HEK293 (cell line): ENCODE data around the gene KCNJ14.

ENCODE experiments used
- CTCF ChIA-PET: fragments of 350-600 bp; formaldehyde crosslinking; extraction: SDS; loops from one replicate; lab custom pipeline; 2021; ENCODE audit warnings: antibody characterized with exemption; lab: Yijun Ruan, JAX
- POLR2A ChIA-PET: fragments of 300-600 bp; formaldehyde crosslinking; extraction: SDS; loops from one replicate; lab custom pipeline; 2020; ENCODE audit warnings: antibody characterized with exemption, inconsistent platforms; lab: Yijun Ruan, JAX
- H3K27ac ChIP-seq: fragments of 200-500 bp; sonication (Bioruptor generic); 2 replicates; pipeline ENCODE4 v1.5.1; 2014; ENCODE audit warnings: low read depth, low read length, control low read depth, inconsistent platforms; ENCODE audit errors: extremely low read depth
- H3K36me3 ChIP-seq, 2 experiments: fragments of 200-500 bp in 1 of 2; sonication (Bioruptor generic) in 1 of 2; 1 replicate in 1 of 2; 2 replicates in 1 of 2; pipeline ENCODE4 v1.5.1; 2014 to 2017; ENCODE audit warnings: inconsistent platforms in 2 of 2, low read length in 2 of 2; ENCODE audit not compliant: control insufficient read depth in 2 of 2, insufficient read depth in 1 of 2
- H3K4me1 ChIP-seq: fragments of 200-500 bp; sonication (Bioruptor generic); 2 replicates; pipeline ENCODE4 v1.5.1; 2014; ENCODE audit warnings: mild to moderate bottlenecking, low read length, inconsistent platforms; ENCODE audit not compliant: control insufficient read depth, insufficient read depth
- H3K4me3 ChIP-seq: 2 replicates; pipeline ENCODE4 v1.5.1; 2011; ENCODE audit warnings: low read depth, mild to moderate bottlenecking, control low read depth, low read length, moderate library complexity
- H3K9me3 ChIP-seq: fragments of 200-500 bp; sonication (Bioruptor generic); 2 replicates; pipeline ENCODE4 v1.5.1; 2014; ENCODE audit warnings: low read depth, low read length, inconsistent platforms; ENCODE audit not compliant: control insufficient read depth, insufficient read depth
- BCL6B ChIP-seq: fragments of 450-650 bp; formaldehyde crosslinking; IDR thresholded peaks from 2 replicates; pipeline ENCODE4 v1.5.1; 2017; ENCODE audit warnings: missing biosample characterization, missing genetic modification characterization
- HOXD13 ChIP-seq: sonication (generic); formaldehyde crosslinking; IDR thresholded peaks from 2 replicates; pipeline ENCODE4 v1.8.0; 2022; ENCODE audit warnings: missing genetic modification reagents, borderline replicate concordance
- OVOL3 ChIP-seq: fragments of 450-650 bp; formaldehyde crosslinking; IDR thresholded peaks from 2 replicates; pipeline ENCODE4 v1.5.1; 2016; ENCODE audit warnings: missing biosample characterization, missing genetic modification characterization
- PRDM1 ChIP-seq: fragments of 450-650 bp; formaldehyde crosslinking; IDR thresholded peaks from 2 replicates; pipeline ENCODE4; 2016; ENCODE audit warnings: missing biosample characterization, missing genetic modification characterization
- YY2 ChIP-seq: fragments of 450-650 bp; formaldehyde crosslinking; IDR thresholded peaks from 2 replicates; pipeline ENCODE4 v1.5.1; 2016; ENCODE audit warnings: missing biosample characterization, missing genetic modification characterization
- ZFP41 ChIP-seq: fragments of 450-650 bp; formaldehyde crosslinking; IDR thresholded peaks from 2 replicates; pipeline ENCODE4 v1.5.1; 2016; ENCODE audit warnings: missing biosample characterization, missing genetic modification characterization, borderline replicate concordance
- ZNF132 ChIP-seq: fragments of 450-650 bp; formaldehyde crosslinking; IDR thresholded peaks from 2 replicates; pipeline ENCODE4 v1.5.1; 2017; ENCODE audit warnings: missing biosample characterization, missing genetic modification characterization, borderline replicate concordance
- ZNF23 ChIP-seq: fragments of 450-650 bp; formaldehyde crosslinking; IDR thresholded peaks from 2 replicates; pipeline ENCODE4 v1.5.1; 2016; ENCODE audit warnings: missing biosample characterization, missing genetic modification characterization, borderline replicate concordance
- ZNF239 ChIP-seq: fragments of 450-650 bp; formaldehyde crosslinking; IDR thresholded peaks from 2 replicates; pipeline ENCODE4 v1.5.1; 2016; ENCODE audit warnings: missing biosample characterization, missing genetic modification characterization
- ZNF274 ChIP-seq, 2 experiments: fragments of 200-500 bp in 1 of 2; fragments of 450-650 bp in 1 of 2; sonication (Bioruptor generic) in 1 of 2; formaldehyde crosslinking in 1 of 2; IDR thresholded peaks; 2 replicates each; pipeline versions ENCODE4 v1.5.1 to v1.6.1; 2014 to 2016; ENCODE audit warnings: borderline replicate concordance in 1 of 2, inconsistent platforms in 1 of 2, low read length in 1 of 2, missing biosample characterization in 1 of 2, missing genetic modification characterization in 1 of 2
- ZNF302 ChIP-seq: fragments of 450-650 bp; formaldehyde crosslinking; IDR thresholded peaks from 2 replicates; pipeline ENCODE4 v1.5.1; 2016; ENCODE audit warnings: missing biosample characterization, missing genetic modification characterization, low read depth
- ZNF335 ChIP-seq: fragments of 450-650 bp; formaldehyde crosslinking; conservative IDR thresholded peaks from 2 replicates; pipeline ENCODE4 v1.5.1; 2016; ENCODE audit warnings: missing biosample characterization, missing genetic modification characterization
- ZNF398 ChIP-seq: fragments of 450-650 bp; formaldehyde crosslinking; IDR thresholded peaks from 2 replicates; pipeline ENCODE4 v1.5.1; 2017; ENCODE audit warnings: missing biosample characterization, missing genetic modification characterization
- ZNF473 ChIP-seq: fragments of 450-650 bp; formaldehyde crosslinking; IDR thresholded peaks from 2 replicates; pipeline ENCODE4 v1.5.1; 2017; ENCODE audit warnings: missing biosample characterization, missing genetic modification characterization
- ZNF529 ChIP-seq: fragments of 450-650 bp; formaldehyde crosslinking; IDR thresholded peaks from 2 replicates; pipeline ENCODE4 v1.5.1; 2017; ENCODE audit warnings: missing genetic modification characterization, missing biosample characterization; ENCODE audit not compliant: insufficient replicate concordance
- ZNF544 ChIP-seq: fragments of 450-650 bp; formaldehyde crosslinking; IDR thresholded peaks from 2 replicates; pipeline ENCODE4 v1.5.0; 2017; ENCODE audit warnings: missing biosample characterization, missing genetic modification characterization
- ZNF785 ChIP-seq: fragments of 450-650 bp; formaldehyde crosslinking; IDR thresholded peaks from 2 replicates; pipeline ENCODE4 v1.5.1; 2016; ENCODE audit warnings: missing biosample characterization, missing genetic modification characterization
- ZSCAN30 ChIP-seq: fragments of 450-650 bp; IDR thresholded peaks from 2 replicates; pipeline ENCODE4 v1.5.1; 2018; ENCODE audit warnings: missing biosample characterization, mild to moderate bottlenecking, missing genetic modification characterization, moderate library complexity

The KCNJ14 gene

GRCh38 chr19:48495396-48495795 lies 40.0 kb downstream of the KCNJ14 start:
- Histone ChIP-seq H3K27ac (no peak overlapping the region), H3K4me1 (peaks cover 6% of the 10 kb centered on the region), H3K4me3 (no peak overlapping the region), H3K9me3 (no peaks in the 10 kb centered on the region), H3K36me3 (no peaks in the 10 kb centered on the region)
- CTCF ChIA-PET: interaction anchor here (0.7 to 11.2 kb wide), 3 partner anchors 11 to 1146 kb away, joined by 3 to 170 read pairs (median 3); partner anchors contain the start of gene DHX34
- POLR2A ChIA-PET: interaction anchor here (0.6 kb wide), 1 partner anchor 27 kb away, joined by 3 read pairs; no protein-coding TSS in a partner anchor
- no peak for TF ChIP-seq ZNF529
- TF ChIP-seq ZNF132 (tag by site-specific recombination): no peak
- no peak for TF ChIP-seq ZNF335 (tag by site-specific recombination)
- TF ChIP-seq ZNF398 (tag by site-specific recombination): no peak
- no peak for TF ChIP-seq ZSCAN30 (tag by site-specific recombination)
- TF ChIP-seq ZNF544: no peak
- TF ChIP-seq OVOL3 (tag by site-specific recombination): no peak
- no peak for TF ChIP-seq ZNF274 (IDR thresholded peaks at IDR 0.05; ENCODE audit: low read length)
- TF ChIP-seq ZNF274 (tag by site-specific recombination; IDR thresholded peaks at IDR 0.05; ENCODE audit: borderline replicate concordance): no peak
- TF ChIP-seq ZNF239 (tag by site-specific recombination): no peak
- TF ChIP-seq PRDM1 (tag by site-specific recombination): no peak
- TF ChIP-seq ZFP41 (tag by site-specific recombination): no peak
- TF ChIP-seq ZNF302: no peak
- no peak for TF ChIP-seq ZNF785 (tag by site-specific recombination)
- no peak for TF ChIP-seq BCL6B (tag by site-specific recombination)
- no peak for TF ChIP-seq ZNF473 (tag by site-specific recombination)

- no peak overlapping the region for H3K27ac ChIP-seq
- ChIA-PET CTCF (interaction anchor here (0.6 to 11.2 kb wide), 2 partner anchors 89 to 502 kb away, joined by 3 to 170 read pairs; no protein-coding TSS in a partner anchor), POLR2A (interaction anchor here (0.5 to 1.4 kb wide), 2 partner anchors 8 to 87 kb away, joined by 4 to 6 read pairs; no protein-coding TSS in a partner anchor)
- H3K36me3 ChIP-seq: no peaks in the 10 kb centered on the region
- H3K4me3 ChIP-seq: no peak overlapping the region
- no peaks in the 10 kb centered on the region for H3K9me3 ChIP-seq
- TF ChIP-seq HOXD13 (no peak), ZNF23 (tag by site-specific recombination) (no peak), YY2 (tag by site-specific recombination) (no peak), ZNF529 (no peak)
- TF ChIP-seq, all 188 proteins: peak for 0
- H3K4me1 ChIP-seq: peaks cover 3% of the 10 kb centered on the region; the same call in 1 of the 2 replicates
These were observed 41.8 kb downstream of the KCNJ14 start for GRCh38 chr19:48496959-48497727.
